ENCODE measurements around the gene ANTKMT. TPM values are rescaled to one million over a fixed set of nuclear protein-coding genes. Genes with fewer than 3 reads are reported as not detected.

Gene ANTKMT
- total and polyA plus RNA-seq, 2 of the 8 experiments (the other 6 are each of a cell fraction or from before 2014, with no cell fraction given): 26.5 to 26.6 TPM

DNA sequence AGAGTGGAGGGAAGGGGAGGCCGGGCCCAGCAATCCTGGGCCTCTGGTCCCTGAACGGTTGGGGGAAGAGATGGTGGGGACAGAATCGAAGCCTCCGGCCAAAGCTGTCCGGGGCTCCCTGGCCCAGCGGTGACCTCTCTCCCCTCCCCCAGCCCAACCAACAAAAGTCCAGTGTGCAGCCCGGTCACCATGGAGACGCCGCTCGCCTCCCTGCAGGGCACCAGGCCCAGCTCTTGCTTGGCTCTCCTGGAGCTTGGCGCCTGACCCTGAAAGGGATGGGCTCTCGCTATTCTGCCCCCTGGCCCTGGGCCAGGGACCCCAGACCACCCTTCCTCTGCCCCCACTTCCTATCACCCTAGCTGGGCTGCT lies 4.8 kb upstream of the ANTKMT start:
- ChIA-PET CTCF (ENCODE audit: partially characterized antibody) (interaction anchor here (0.6 to 33.4 kb wide), 17 partner anchors 9 to 615 kb away, joined by 3 to 977 read pairs (median 4); partner anchors contain the start of genes ANTKMT, CCDC78, CHTF18 and CIAO3), POLR2A (ENCODE audit: partially characterized antibody) (interaction anchor here (0.9 to 23.0 kb wide), 20 partner anchors 0 to 346 kb away, joined by 3 to 353 read pairs (median 5); partner anchors contain the start of genes ANTKMT, CCDC78, CHTF18 and CIAO3)
- Histone ChIP-seq H4K91ac (replicated peaks; ENCODE audit: insufficient read length, low read length) (no peak overlapping the region), H3K18ac (ENCODE audit: extremely low read depth, low read length) (peak overlapping the region; percentile 48; the same call in 1 of the 2 replicates), H4K5ac (ENCODE audit: insufficient read length, low read depth, low read length) (no peak overlapping the region), H3K4me2 (ENCODE audit: insufficient read depth in 1 of 2, low read depth in 2 of 2, low read length in 2 of 2) (peak overlapping the region; percentile 53 to 83), H4K20me1 (replicated peaks in 1 of 2; ENCODE audit: control insufficient read depth in 1 of 2, insufficient read depth in 2 of 2, low read length in 2 of 2) (peaks cover 4 to 13% of the 10 kb centered on the region in 2 experiments), H2BK5ac (ENCODE audit: low read depth, low read length) (no peak overlapping the region), H2BK20ac (ENCODE audit: low read length) (no peak overlapping the region), H3K14ac (ENCODE audit: insufficient read length) (no peak overlapping the region), H3K23ac (ENCODE audit: insufficient read length) (no peak overlapping the region), H3K79me2 (ENCODE audit: control insufficient read depth in 1 of 2, insufficient read depth in 2 of 2, low read length in 2 of 2) (no peaks in the 10 kb centered on the region), H2BK12ac (ENCODE audit: low read depth, low read length) (no peak overlapping the region), H2AK5ac (ENCODE audit: low read depth, low read length) (no peak overlapping the region), H3K4ac (replicated peaks; ENCODE audit: insufficient read length, low read depth, low read length) (no peak overlapping the region), H3K36me3 (ENCODE audit: control insufficient read depth in 2 of 4, insufficient read depth in 4 of 4, low read length in 3 of 4) (no peaks in the 10 kb centered on the region), H3K56ac (replicated peaks; ENCODE audit: insufficient read length, low read depth, low read length) (no peak overlapping the region), H2BK15ac (ENCODE audit: low read length) (no peak overlapping the region), H2AFZ (ENCODE audit: low read length) (no peak overlapping the region), H3K79me1 (ENCODE audit: low read depth, low read length) (no peaks in the 10 kb centered on the region), H3K4me3 (ENCODE audit: extremely low read depth in 1 of 4, insufficient read depth in 2 of 4, low read depth in 3 of 4, low read length in 4 of 4) (peak overlapping the region in 3 of 4 experiments; percentile 7 to 74 (median 15); a peak in 5 of 8 replicates), H3K4me1 (replicated peaks in 1 of 4; ENCODE audit: control insufficient read depth in 3 of 4, insufficient read depth in 4 of 4, low read length in 3 of 4) (peaks cover 0 to 29% (median 19%) of the 10 kb centered on the region in 4 experiments; a peak in 5 of 7 replicates), H2BK120ac (replicated peaks; ENCODE audit: low read depth, low read length) (no peak overlapping the region), H3K9me3 (ENCODE audit: insufficient read depth in 2 of 2, low read depth in 1 of 2, low read length in 1 of 2) (no peaks in the 10 kb centered on the region), H3K27ac (ENCODE audit: low read depth, low read length) (no peak overlapping the region), H4K8ac (ENCODE audit: extremely low read depth, insufficient read depth, low read length) (no peak overlapping the region), H3K27me3 (replicated peaks in 1 of 4; ENCODE audit: control insufficient read depth in 3 of 4, extremely low read depth in 1 of 4, insufficient read depth in 3 of 4, low read length in 3 of 4) (peaks cover 0 to 41% (median 24%) of the 10 kb centered on the region in 4 experiments; a peak in 6 of 7 replicates), H3K9ac (replicated peaks in 1 of 4; ENCODE audit: extremely low read depth in 1 of 4, low read depth in 3 of 4, low read length in 3 of 4) (no peak overlapping the region), H3K23me2 (ENCODE audit: low read depth, low read length) (peaks cover 19% of the 10 kb centered on the region; the same call in 1 of the 2 replicates)
- WGBS, 2 experiments (ENCODE audit: extremely low coverage in 1 of 2, insufficient coverage in 1 of 2, insufficient read length in 1 of 2, insufficient replicate concordance in 2 of 2, low coverage in 1 of 2, low lambda C conversion rate in 2 of 2, missing lambda C conversion rate in 1 of 2): 50% methylated on average over 9 of the region's 12 CpGs; no CpG with 5 or more reads in 1 of the 2 experiments
- TF ChIP-seq TEAD4 (IDR thresholded peaks at IDR 0.05; ENCODE audit: low read depth, low read length) (no peak), RXRA (IDR thresholded peaks at IDR 0.05; ENCODE audit: insufficient read depth, low read depth, low read length) (0 out of 2 replicates have a peak, but pooled peaks have one; percentile 48), POLR2A (IDR thresholded peaks at IDR 0.05; ENCODE audit: control extremely low read depth in 1 of 2, low read depth in 2 of 2, low read length in 2 of 2) (0 out of 3 replicates have a peak, but pooled peaks of 1 of the 2 experiments have one; percentile 2)
- DNase-seq (ENCODE audit: low read depth in 1 of 2, low spot score in 2 of 2): no peak
- FAIRE-seq: no peak
